Fibroblast of lung (primary cell): Measurements from ENCODE around the gene ATP6V0D1. TPM values are rescaled to one million over a fixed set of nuclear protein-coding genes. Genes with fewer than 3 reads are reported as not detected.

Experiments used
- DNase-seq, 2 donors: peaks; one replicate each; pipeline versions ENCODE4 v3.0.0 to v3.0.0-alpha.2; 2010; ENCODE audit warnings: low read depth in 2 of 2
- H2AFZ ChIP-seq: 2 replicates; pipeline ENCODE4 v1.5.1; 2012; ENCODE audit warnings: low read length, control low read depth, inconsistent platforms
- H3K27ac ChIP-seq: 2 replicates; pipeline ENCODE4 v1.5.1; 2011; ENCODE audit warnings: low read length, control low read depth; ENCODE audit not compliant: insufficient read depth
- H3K27me3 ChIP-seq: 2 replicates; pipeline ENCODE4 v1.5.1; 2011; ENCODE audit warnings: mild to moderate bottlenecking, low read length; ENCODE audit not compliant: control insufficient read depth, insufficient read depth
- H3K36me3 ChIP-seq: 2 replicates; pipeline ENCODE4 v1.5.1; 2011; ENCODE audit warnings: low read length; ENCODE audit not compliant: control insufficient read depth, insufficient read depth
- H3K4me1 ChIP-seq: 2 replicates; pipeline ENCODE4 v1.5.1; 2011; ENCODE audit warnings: low read length; ENCODE audit not compliant: control insufficient read depth, insufficient read depth; ENCODE audit errors: extremely low read depth
- H3K4me2 ChIP-seq: 2 replicates; pipeline ENCODE4 v1.5.1; 2011; ENCODE audit warnings: low read length, control low read depth; ENCODE audit not compliant: insufficient read depth; ENCODE audit errors: extremely low read depth
- H3K4me3 ChIP-seq, 4 experiments: fragments of 200-600 bp in 1 of 4; sonication (generic) in 1 of 4; replicated peaks in 1 of 4; 2 replicates each; pipeline ENCODE4 v1.5.1; 2011 to 2016; ENCODE audit warnings: low read length in 4 of 4, low read depth in 3 of 4, mild to moderate bottlenecking in 3 of 4, control low read depth in 2 of 4, inconsistent platforms in 1 of 4, mixed read lengths in 1 of 4; ENCODE audit not compliant: insufficient read depth in 1 of 4; ENCODE audit errors: control extremely low read depth in 1 of 4
- H3K79me2 ChIP-seq: 2 replicates; pipeline ENCODE4 v1.5.1; 2012; ENCODE audit warnings: mild to moderate bottlenecking, low read length, inconsistent platforms; ENCODE audit not compliant: control insufficient read depth, insufficient read depth
- H3K9ac ChIP-seq: 2 replicates; pipeline ENCODE4 v1.5.1; 2011; ENCODE audit warnings: mild to moderate bottlenecking, low read length, control low read depth; ENCODE audit not compliant: insufficient read depth
- H3K9me3 ChIP-seq: 2 replicates; pipeline ENCODE4 v1.5.1; 2012; ENCODE audit warnings: low read depth, low read length; ENCODE audit not compliant: control insufficient read depth, insufficient read depth
- H4K20me1 ChIP-seq: 2 replicates; pipeline ENCODE4 v1.5.1; 2011; ENCODE audit warnings: low read length; ENCODE audit not compliant: control insufficient read depth, insufficient read depth; ENCODE audit errors: extremely low read depth
- CTCF ChIP-seq, 2 donors: IDR thresholded peaks in 1 of 2; conservative IDR thresholded peaks in 1 of 2; 1 replicate in 1 of 2; 2 replicates in 1 of 2; pipeline ENCODE4 v1.5.1; 2011 to 2012; ENCODE audit warnings: low read length in 2 of 2, control low read depth in 1 of 2, inconsistent platforms in 1 of 2, low read depth in 1 of 2, mild to moderate bottlenecking in 1 of 2
- EZH2 ChIP-seq: IDR thresholded peaks from 2 replicates; pipeline ENCODE4 v1.5.1; 2012; ENCODE audit warnings: low read length, control low read depth, mild to moderate bottlenecking; ENCODE audit errors: missing control alignments
- polyA plus RNA-seq, 2 donors: library from polyadenylated mRNA; depleted of rRNA in 1 of 2; stranded (reverse) in 1 of 2; unstranded in 1 of 2; fragments of >200 nt; gene quantifications; 2 replicates each; pipeline ENCODE4 v1.2.1, GENCODE V29; 2011 to 2012; ENCODE audit warnings: missing spikeins in 1 of 2
- total RNA-seq: library from RNA; depleted of rRNA; stranded (reverse); fragments of >200 nt; gene quantifications from 2 replicates; pipeline ENCODE4 v1.2.1, GENCODE V29; 2014

The ATP6V0D1 gene
- total and polyA plus RNA-seq, 2 donors (not counting 1 experiment from before 2014, with no cell fraction given): 91.2 to 183 TPM

- Histone ChIP-seq H3K27ac (no peak overlapping the region), H4K20me1 (no peaks in the 10 kb centered on the region), H2AFZ (no peak overlapping the region), H3K9ac (no peak overlapping the region), H3K79me2 (no peaks in the 10 kb centered on the region), H3K36me3 (peaks cover 14% of the 10 kb centered on the region), H3K27me3 (no peaks in the 10 kb centered on the region), H3K4me2 (no peak overlapping the region), H3K4me3 (no peak overlapping the region), H3K4me1 (peaks cover 16% of the 10 kb centered on the region), H3K9me3 (no peaks in the 10 kb centered on the region)
- TF ChIP-seq CTCF (conservative IDR thresholded peaks at IDR 0.05 in 1 of 2, IDR thresholded peaks at IDR 0.05 in 1 of 2; ENCODE audit: low read depth in 1 of 2, low read length in 2 of 2) (no peak), EZH2 (no peak)
- DNase-seq: no peak
Measured at GRCh38 chr16:67441271-67441753, 39.6 kb downstream of the ATP6V0D1 start.

- TF ChIP-seq EZH2 (no peak), CTCF (conservative IDR thresholded peaks at IDR 0.05 in 1 of 2, IDR thresholded peaks at IDR 0.05 in 1 of 2; ENCODE audit: low read depth in 1 of 2, low read length in 2 of 2) (no peak)
- H3K79me2 ChIP-seq: no peaks in the 10 kb centered on the region
Measured at GRCh38 chr16:67438824-67439393, 42.0 kb downstream of the ATP6V0D1 start.

GRCh38 chr16:67438098-67438791 lies 42.7 kb downstream of the ATP6V0D1 start:
- Histone ChIP-seq H3K9me3 (no peaks in the 10 kb centered on the region), H3K4me2 (no peak overlapping the region), H3K4me3 (no peak overlapping the region), H2AFZ (no peak overlapping the region), H3K36me3 (peaks cover 11% of the 10 kb centered on the region), H4K20me1 (no peaks in the 10 kb centered on the region), H3K9ac (no peak overlapping the region), H3K27ac (no peak overlapping the region), H3K27me3 (no peaks in the 10 kb centered on the region), H3K4me1 (peaks cover 2% of the 10 kb centered on the region), H3K79me2 (no peaks in the 10 kb centered on the region)
- no peak for TF ChIP-seq EZH2
- no peak for TF ChIP-seq CTCF (conservative IDR thresholded peaks at IDR 0.05 in 1 of 2, IDR thresholded peaks at IDR 0.05 in 1 of 2; ENCODE audit: low read depth in 1 of 2, low read length in 2 of 2)
- no peak for DNase-seq

More at GRCh38 chr16:67438824-67439393, 42.0 kb downstream of the ATP6V0D1 start:
- Histone ChIP-seq H3K4me2 (no peak overlapping the region), H3K27me3 (no peaks in the 10 kb centered on the region), H3K9ac (no peak overlapping the region), H3K27ac (no peak overlapping the region), H3K4me1 (peaks cover 5% of the 10 kb centered on the region), H4K20me1 (no peaks in the 10 kb centered on the region), H2AFZ (no peak overlapping the region), H3K9me3 (no peaks in the 10 kb centered on the region), H3K36me3 (peaks cover 11% of the 10 kb centered on the region), H3K4me3 (no peak overlapping the region)
- DNase-seq: no peak
